KMS-11 (cell line): Measurements from ENCODE around the gene ANLN.

Source experiments
- H2AFZ ChIP-seq: fragments of 200-600 bp; sonication (generic); 2 replicates; pipeline ENCODE4 v1.6.1; 2016; ENCODE audit warnings: antibody characterized with exemption, mixed run types, low read depth
- H3K27ac ChIP-seq: fragments of 200-600 bp; sonication (generic); 2 replicates; pipeline ENCODE4 v1.6.1; 2016; ENCODE audit warnings: mild to moderate bottlenecking, mixed run types
- H3K27me3 ChIP-seq: fragments of 200-600 bp; sonication (generic); 2 replicates; pipeline ENCODE4 v1.6.1; 2017; ENCODE audit warnings: mild to moderate bottlenecking, low read depth, mixed run types, moderate library complexity; ENCODE audit not compliant: insufficient read depth
- H3K36me3 ChIP-seq: fragments of 200-600 bp; sonication (generic); 2 replicates; pipeline ENCODE4 v1.6.1; 2017; ENCODE audit warnings: mild to moderate bottlenecking, mixed run types; ENCODE audit not compliant: insufficient read depth
- H3K4me1 ChIP-seq: fragments of 200-600 bp; sonication (generic); 2 replicates; pipeline ENCODE4 v1.6.1; 2016; ENCODE audit warnings: mild to moderate bottlenecking, low read depth, mixed run types; ENCODE audit not compliant: poor library complexity, severe bottlenecking
- H3K4me2 ChIP-seq: fragments of 200-600 bp; sonication (generic); 2 replicates; pipeline ENCODE4 v1.7.0; 2016; ENCODE audit warnings: mild to moderate bottlenecking, mixed run types
- H3K4me3 ChIP-seq: fragments of 200-600 bp; sonication (generic); IDR thresholded peaks from 2 replicates; pipeline ENCODE4 v1.6.1; 2017; ENCODE audit warnings: low read depth, low read length, mixed read lengths; ENCODE audit not compliant: insufficient read depth
- H3K79me2 ChIP-seq: fragments of 200-600 bp; sonication (generic); 2 replicates; pipeline ENCODE4 v1.6.1; 2016; ENCODE audit warnings: low read depth, mixed run types; ENCODE audit not compliant: insufficient read depth
- H3K9ac ChIP-seq: fragments of 200-600 bp; sonication (generic); 2 replicates; pipeline ENCODE4 v1.6.1; 2016; ENCODE audit warnings: mild to moderate bottlenecking, mixed run types
- H4K20me1 ChIP-seq: fragments of 200-600 bp; sonication (generic); 2 replicates; pipeline ENCODE4 v1.6.1; 2016; ENCODE audit warnings: mild to moderate bottlenecking, mixed run types; ENCODE audit not compliant: insufficient read depth
- CTCF ChIP-seq: fragments of 200-600 bp; sonication (generic); conservative IDR thresholded peaks from 2 replicates; pipeline ENCODE4 v1.6.1; 2017; ENCODE audit warnings: low read depth, mild to moderate bottlenecking, antibody characterized with exemption, low read length, moderate library complexity, mixed read lengths

The ANLN gene

GRCh38 chr7:36407636-36408550, 18.2 kb downstream of the ANLN start:
- H3K27me3 ChIP-seq = no peaks in the 10 kb centered on the region
- peaks cover 18% of the 10 kb centered on the region for H3K4me1 ChIP-seq
- peaks cover 7% of the 10 kb centered on the region; the same call in 1 of the 2 replicates for H3K79me2 ChIP-seq
- no peaks in the 10 kb centered on the region for H4K20me1 ChIP-seq
- no peak overlapping the region for H3K9ac ChIP-seq
- no peak for TF ChIP-seq CTCF
- no peak overlapping the region for H3K4me3 ChIP-seq
- H3K36me3 ChIP-seq = peaks cover 11% of the 10 kb centered on the region; the same call in 1 of the 2 replicates
- H3K4me2 ChIP-seq = no peak overlapping the region
- H3K27ac ChIP-seq = no peak overlapping the region
- H2AFZ ChIP-seq = no peak overlapping the region

- Histone ChIP-seq H3K9ac (no peak overlapping the region), H3K4me2 (no peak overlapping the region), H3K79me2 (peaks cover 7% of the 10 kb centered on the region; the same call in 1 of the 2 replicates), H2AFZ (no peak overlapping the region), H4K20me1 (no peaks in the 10 kb centered on the region), H3K27ac (no peak overlapping the region), H3K27me3 (no peaks in the 10 kb centered on the region), H3K4me3 (no peak overlapping the region), H3K4me1 (peaks cover 18% of the 10 kb centered on the region), H3K36me3 (peaks cover 11% of the 10 kb centered on the region; the same call in 1 of the 2 replicates)
- no peak for TF ChIP-seq CTCF
These were observed 18.9 kb downstream of the ANLN start for GRCh38 chr7:36408589-36408988.

DNA sequence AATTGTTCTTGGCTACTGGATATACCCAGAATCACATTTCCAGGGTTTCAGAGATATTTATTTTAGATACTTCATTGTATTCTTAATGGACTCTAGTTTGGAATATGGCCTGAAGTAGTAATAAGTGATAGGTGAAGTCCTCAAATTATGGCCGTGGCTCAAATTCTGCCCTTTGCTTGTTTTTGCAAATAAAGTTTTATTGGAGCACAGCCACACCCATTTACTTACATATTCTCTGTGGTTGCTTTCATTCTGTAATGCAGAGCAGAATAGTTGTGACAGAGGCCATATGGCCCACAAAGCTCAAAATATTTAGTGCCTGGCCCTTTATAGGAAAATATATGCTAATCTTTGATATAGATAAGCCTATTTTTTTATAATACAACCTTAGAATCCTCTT, 19.5 kb downstream of the ANLN start:
- no peak overlapping the region for H3K9ac ChIP-seq
- no peaks in the 10 kb centered on the region for H3K27me3 ChIP-seq
- H3K4me2 ChIP-seq = no peak overlapping the region
- H3K36me3 ChIP-seq = peaks cover 11% of the 10 kb centered on the region; the same call in 1 of the 2 replicates
- H3K79me2 ChIP-seq = peaks cover 7% of the 10 kb centered on the region; the same call in 1 of the 2 replicates
- peaks cover 13% of the 10 kb centered on the region for H3K4me1 ChIP-seq
- H3K27ac ChIP-seq = no peak overlapping the region
- no peak overlapping the region for H3K4me3 ChIP-seq
- no peaks in the 10 kb centered on the region for H4K20me1 ChIP-seq
- no peak overlapping the region for H2AFZ ChIP-seq
- TF ChIP-seq CTCF = no peak

DNA sequence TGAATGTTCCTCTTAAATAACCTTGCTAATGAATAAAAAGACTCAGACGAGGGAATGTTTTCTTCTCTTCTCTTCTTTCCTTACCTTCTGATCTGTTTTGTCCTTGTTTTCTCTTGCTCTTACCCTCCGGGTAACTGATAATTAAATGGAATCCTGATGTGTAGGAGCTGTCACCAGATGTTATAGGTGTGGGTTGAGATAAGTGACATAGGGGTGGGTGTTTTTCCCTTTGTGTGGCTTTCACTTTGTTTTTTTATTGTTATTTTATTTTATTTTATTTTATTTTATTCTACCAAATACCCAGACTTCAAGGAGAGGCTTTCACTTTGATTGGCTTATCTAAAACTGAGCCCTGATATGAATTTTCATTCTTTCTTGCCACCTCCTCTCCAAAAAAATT, 25.5 kb downstream of the ANLN start:
- Histone ChIP-seq H2AFZ (no peak overlapping the region), H4K20me1 (no peaks in the 10 kb centered on the region), H3K79me2 (0 out of 2 replicates have a peak, but pooled peaks cover 7% of the 10 kb centered on the region), H3K4me2 (no peak overlapping the region), H3K27me3 (no peaks in the 10 kb centered on the region), H3K36me3 (peaks cover 11% of the 10 kb centered on the region; the same call in 1 of the 2 replicates), H3K27ac (no peak overlapping the region), H3K9ac (no peak overlapping the region), H3K4me1 (no peaks in the 10 kb centered on the region), H3K4me3 (no peak overlapping the region)
- no peak for TF ChIP-seq CTCF
